HCT116 (cell line): ENCODE data around the gene LTC4S. TPM values are rescaled to one million over a fixed set of nuclear protein-coding genes. Genes with fewer than 3 reads are reported as not detected.

Source experiments
- ATAC-seq: fragments of 200-7000 bp; cut with Tn5 transposase; 2 replicates; pipeline ENCODE4 v1.9.1; 2020; ENCODE audit warnings: mild to moderate bottlenecking, moderate library complexity
- BruUV-seq: library from RNA; stranded (reverse); fragments of 400-500 nt; replicated peaks from 2 replicates; lab custom pipeline; 2021; lab: Mats Ljungman, UMichigan
- CTCF ChIA-PET: fragments of 300-600 bp; sonication (Branson Sonifier 250); formaldehyde crosslinking; loops from one replicate; lab custom pipeline; 2021; ENCODE audit warnings: antibody characterized with exemption; lab: Charles Lee
- POLR2A ChIA-PET: fragments of 300-600, 350-600 bp; sonication (Branson Sonifier 250); formaldehyde crosslinking; loops from one replicate; lab custom pipeline; 2021; ENCODE audit warnings: antibody characterized with exemption; lab: Charles Lee
- RAD21 ChIA-PET, 2 experiments: fragments of 300-600 bp; sonication (Branson Sonifier 250); formaldehyde crosslinking; loops; one replicate each; lab custom pipeline; 2023; ENCODE audit warnings: low total read pairs in 2 of 2; ENCODE audit not compliant: uncharacterized antibody in 2 of 2, unreplicated experiment in 2 of 2, low non-redundant PET in 1 of 2; lab: Charles Lee
- DNase-seq: peaks from one replicate; pipeline ENCODE4 v3.0.0-alpha.2; 2010; ENCODE audit warnings: low read depth, low spot score
- H2AFZ ChIP-seq: fragments of 200-600 bp; shearing (Covaris generic), sonication (generic); 2 replicates; pipeline ENCODE4 v1.6.1; 2017; ENCODE audit warnings: low read depth, mixed run types, mixed read lengths, antibody characterized with exemption, low read length; ENCODE audit not compliant: poor library complexity, severe bottlenecking
- H3K27ac ChIP-seq: 2 replicates; pipeline ENCODE4 v1.5.1; 2012; ENCODE audit warnings: low read depth, low read length
- H3K27me3 ChIP-seq: fragments of 200-600 bp; sonication (generic); 2 replicates; pipeline ENCODE4 v1.6.1; 2016; ENCODE audit warnings: mixed run types, low read length, mixed read lengths; ENCODE audit not compliant: insufficient read depth
- H3K36me3 ChIP-seq, 2 experiments: fragments of 200-500 bp in 1 of 2; fragments of 200-600 bp in 1 of 2; sonication (Bioruptor generic) in 1 of 2; sonication (generic) in 1 of 2; 2 replicates each; pipeline versions ENCODE4 v1.5.1 to v1.6.1; 2014 to 2016; ENCODE audit warnings: low read length in 2 of 2, inconsistent platforms in 1 of 2, mixed read lengths in 1 of 2, mixed run types in 1 of 2; ENCODE audit not compliant: insufficient read depth in 2 of 2, control insufficient read depth in 1 of 2
- H3K4me1 ChIP-seq, 2 experiments: fragments of 200-600 bp in 1 of 2; sonication (generic) in 1 of 2; 2 replicates each; pipeline versions ENCODE4 v1.5.1 to v1.6.1; 2012 to 2017; ENCODE audit warnings: low read length in 2 of 2, inconsistent platforms in 1 of 2, mild to moderate bottlenecking in 1 of 2, mixed read lengths in 1 of 2, mixed run types in 1 of 2, moderate library complexity in 1 of 2; ENCODE audit not compliant: insufficient read depth in 2 of 2, control insufficient read depth in 1 of 2
- H3K4me2 ChIP-seq: fragments of 200-600 bp; sonication (generic); 2 replicates; pipeline ENCODE4 v1.6.1; 2017; ENCODE audit warnings: mixed run types, low read length, mixed read lengths
- H3K4me3 ChIP-seq, 2 experiments: fragments of 200-600 bp in 1 of 2; sonication (generic) in 1 of 2; replicated peaks in 1 of 2; 2 replicates each; pipeline ENCODE4 v1.5.1; 2011 to 2016; ENCODE audit warnings: low read length in 2 of 2, control low read depth in 1 of 2, low read depth in 1 of 2, mild to moderate bottlenecking in 1 of 2, mixed read lengths in 1 of 2, mixed run types in 1 of 2
- H3K79me2 ChIP-seq: fragments of 200-600 bp; sonication (generic); 2 replicates; pipeline ENCODE4 v1.6.1; 2017; ENCODE audit warnings: mild to moderate bottlenecking, mixed run types, low read length, moderate library complexity, mixed read lengths; ENCODE audit not compliant: insufficient read depth
- H3K9ac ChIP-seq: fragments of 200-600 bp; sonication (generic); 2 replicates; pipeline ENCODE4 v1.6.1; 2016; ENCODE audit warnings: low read length, mixed read lengths
- H3K9me2 ChIP-seq: fragments of 200-600 bp; sonication (generic), shearing (Covaris generic); 2 replicates; pipeline ENCODE4 v1.6.1; 2017; ENCODE audit warnings: mixed run types, mild to moderate bottlenecking, moderate library complexity; ENCODE audit not compliant: insufficient read depth
- H3K9me3 ChIP-seq, 2 experiments: fragments of 200-500 bp in 1 of 2; fragments of 200-600 bp in 1 of 2; sonication (Bioruptor generic) in 1 of 2; sonication (generic) in 1 of 2; 2 replicates each; pipeline ENCODE4 v1.6.1; 2014 to 2017; ENCODE audit warnings: low read length in 2 of 2, mixed read lengths in 2 of 2, inconsistent platforms in 1 of 2, low read depth in 1 of 2, mild to moderate bottlenecking in 1 of 2, mixed run types in 1 of 2, moderate library complexity in 1 of 2; ENCODE audit not compliant: control insufficient read depth in 1 of 2, insufficient read depth in 1 of 2
- H4K20me1 ChIP-seq: fragments of 200-600 bp; sonication (generic), shearing (Covaris generic); 2 replicates; pipeline ENCODE4 v1.6.1; 2017; ENCODE audit warnings: mixed run types, mild to moderate bottlenecking, moderate library complexity; ENCODE audit not compliant: insufficient read depth
- CTCF ChIP-seq, 3 experiments: fragments of 200-600 bp in 1 of 3; sonication (generic) in 1 of 3; IDR thresholded peaks in 2 of 3; conservative IDR thresholded peaks in 1 of 3; 2 replicates each; pipeline ENCODE4 v1.5.1; 2012 to 2017; ENCODE audit warnings: low read depth in 2 of 3, low read length in 2 of 3, antibody characterized with exemption in 1 of 3, borderline replicate concordance in 1 of 3, control low read depth in 1 of 3, mild to moderate bottlenecking in 1 of 3, mixed read lengths in 1 of 3, mixed run types in 1 of 3, moderate library complexity in 1 of 3; ENCODE audit not compliant: insufficient read depth in 1 of 3
- POLR2A ChIP-seq: IDR thresholded peaks from 2 replicates; pipeline ENCODE4 v1.7.0; 2011; ENCODE audit warnings: borderline replicate concordance; ENCODE audit not compliant: insufficient read depth, insufficient read length; ENCODE audit errors: extremely low read depth
- POLR2AphosphoS5 ChIP-seq: IDR thresholded peaks from 2 replicates; pipeline ENCODE4 v1.6.1; 2011; ENCODE audit warnings: mild to moderate bottlenecking, low read depth, low read length, moderate library complexity
- SP1 ChIP-seq: IDR thresholded peaks from 2 replicates; pipeline ENCODE4 v1.6.1; 2012; ENCODE audit warnings: low read depth
- YY1 ChIP-seq: IDR thresholded peaks from 2 replicates; pipeline ENCODE4 v1.6.1; 2011; ENCODE audit warnings: low read length, low read depth, moderate library complexity, mild to moderate bottlenecking; ENCODE audit not compliant: insufficient replicate concordance; ENCODE audit errors: extremely low read depth
- ZBTB33 ChIP-seq: IDR thresholded peaks from 2 replicates; pipeline ENCODE4 v1.6.1; 2011; ENCODE audit warnings: mild to moderate bottlenecking, low read length, moderate library complexity; ENCODE audit not compliant: insufficient replicate concordance; ENCODE audit errors: extremely low read depth
- ZFX ChIP-seq: fragments of 450-650 bp; IDR thresholded peaks from 2 replicates; pipeline ENCODE4 v1.6.1; 2017
- intact Hi-C: fragments of 100-400 bp; cut with micrococcal nuclease; formaldehyde crosslinking; loops from 2 replicates; pipeline ENCODE4 v1.10.0; 2022
- total RNA-seq: library from RNA; stranded (reverse); gene quantifications from one replicate; pipeline ENCODE4 v1.2.1, GENCODE V29; 2021; ENCODE audit not compliant: unreplicated experiment

LTC4S gene
- total RNA-seq, 1 experiment from 2014 or later, result 5.0 TPM

- peaks cover 5 to 20% of the 10 kb centered on the region in 2 experiments; a peak in 1 of 4 replicates for H3K36me3 ChIP-seq
- peaks cover 9 to 22% of the 10 kb centered on the region in 2 experiments; a peak in 3 of 4 replicates for H3K4me1 ChIP-seq
- no peaks in the 10 kb centered on the region for H3K9me2 ChIP-seq
- intact Hi-C loops, result loop anchor here (2.0 kb wide), 2 partner anchors 33 to 63 kb away; partner anchors contain the start of gene MAML1
- H3K9me3 ChIP-seq, result no peaks in the 10 kb centered on the region
- peak overlapping the region; percentile 99 for H3K27ac ChIP-seq
- peak; percentile 78 for ATAC-seq
- ChIA-PET POLR2A (interaction anchor here (0.6 to 2.9 kb wide), 4 partner anchors 11 to 172 kb away, joined by 3 to 8 read pairs (median 5); partner anchors contain the start of genes HNRNPH1, MGAT4B and SQSTM1), RAD21 (interaction anchor here in 1 of 2 experiments (0.6 to 0.7 kb wide), 2 partner anchors 18 to 160 kb away, joined by 3 to 4 read pairs; no protein-coding TSS in a partner anchor)
- H3K4me2 ChIP-seq, result peak overlapping the region; percentile 99
- H2AFZ ChIP-seq, result no peak overlapping the region
- peak overlapping the region; percentile 88 for H3K9ac ChIP-seq
- H3K27me3 ChIP-seq, result no peaks in the 10 kb centered on the region
- TF ChIP-seq CTCF (IDR thresholded peaks at IDR 0.05 in 2 of 3, conservative IDR thresholded peaks at IDR 0.05 in 1 of 3; ENCODE audit: borderline replicate concordance in 1 of 3, insufficient read depth in 1 of 3, low read depth in 2 of 3, low read length in 2 of 3) (peak in 2 of 3 experiments; percentile 51 to 53; a peak in 4 of 6 replicates), ZFX (peak; percentile 96), YY1 (peak; percentile 29), ZBTB33 (no peak), POLR2AphosphoS5 (peak; percentile 85), SP1 (no peak), POLR2A (peak; percentile 76)
- TF ChIP-seq, all 23 proteins: peak for 5
- no peak for DNase-seq
- Histone ChIP-seq H3K4me3 (peak overlapping the region; percentile 65 to 84), H3K79me2 (peaks cover 11% of the 10 kb centered on the region; the same call in 1 of the 2 replicates), H4K20me1 (no peaks in the 10 kb centered on the region)
- CTCF ChIA-PET, result interaction anchor here (0.6 to 1.0 kb wide), 7 partner anchors 10 to 563 kb away, joined by 3 to 6 read pairs (median 3); partner anchors contain the start of gene MAML1
- BruUV-seq, result TSS peak; percentile 54
Measured at GRCh38 chr5:179795863-179796833, 2.4 kb downstream of the LTC4S start.
